ENCODE results near the gene PTDSS2.

PTDSS2 gene

DNA sequence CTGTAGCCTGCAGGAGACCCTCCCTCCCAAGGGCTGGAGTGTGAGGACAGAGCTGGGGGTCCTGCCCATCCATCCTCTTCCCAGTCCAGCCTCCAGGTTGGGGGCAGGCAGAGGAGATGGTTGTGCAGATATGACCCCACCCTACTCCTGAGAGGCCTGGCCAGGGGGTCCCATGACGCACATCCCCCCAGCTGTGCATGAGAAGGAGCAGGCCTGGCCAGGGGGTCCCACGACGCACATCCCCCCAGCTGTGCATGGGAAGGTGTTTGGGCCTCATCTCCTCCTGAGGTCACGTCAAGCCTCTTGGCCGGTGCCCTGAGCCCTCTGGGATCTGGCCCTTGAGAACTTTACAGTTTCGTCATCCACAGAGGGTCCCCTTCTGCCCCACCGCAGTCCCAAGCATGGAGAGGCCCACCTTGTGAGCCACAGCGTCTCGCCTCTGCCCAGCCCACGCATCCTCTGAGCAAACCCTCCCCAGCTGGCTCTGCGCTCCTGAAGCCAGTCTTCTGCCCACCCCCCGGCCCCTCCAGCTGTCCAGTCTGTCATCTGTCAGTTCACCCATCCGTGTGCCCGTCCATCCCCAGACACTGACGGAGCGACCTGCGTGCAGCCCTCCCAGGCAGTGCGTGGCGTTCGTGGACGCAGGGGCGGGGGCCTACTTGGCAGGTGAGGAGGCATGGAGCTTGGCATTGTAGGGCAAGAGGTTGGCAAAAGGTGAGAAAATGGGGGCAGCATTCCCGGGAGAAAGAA is 10.6 kb upstream of the PTDSS2 start:
- WGBS (ENCODE audit: insufficient coverage), result 93% methylated on average over 23 of the region's 23 CpGs
- DNase-seq, result no peak
- POLR2A ChIA-PET, result no interaction called here
- H3K4me3 ChIP-seq (ENCODE audit: control insufficient read depth in 1 of 7, extremely low read depth in 1 of 7, insufficient read depth in 4 of 7, low read depth in 2 of 7, low read length in 6 of 7), result no peak overlapping the region
- peaks cover 0 to 10% (median 6%) of the 10 kb centered on the region in 4 experiments for H3K4me1 ChIP-seq (ENCODE audit: control extremely low read depth in 1 of 4, control insufficient read depth in 4 of 4, insufficient read depth in 4 of 4, low read length in 3 of 4)
- CTCF ChIA-PET, result interaction anchor here (1.2 to 1.7 kb wide), 3 partner anchors 10 to 134 kb away, joined by 3 to 5 read pairs (median 3); no protein-coding TSS in a partner anchor
- H3K36me3 ChIP-seq (ENCODE audit: control insufficient read depth in 4 of 4, insufficient read depth in 4 of 4, low read length in 3 of 4), result no peaks in the 10 kb centered on the region
- peaks cover 0 to 5% (median 0%) of the 10 kb centered on the region in 5 experiments for H3K27me3 ChIP-seq (replicated peaks in 2 of 5; ENCODE audit: control insufficient read depth in 4 of 5, insufficient read depth in 5 of 5, low read length in 4 of 5)
- H3K27ac ChIP-seq (ENCODE audit: insufficient read depth in 1 of 2, low read depth in 1 of 2, low read length in 2 of 2, poor library complexity in 1 of 2, severe bottlenecking in 2 of 2), result no peak overlapping the region
- no peaks in the 10 kb centered on the region for H3K9me3 ChIP-seq (ENCODE audit: control extremely low read depth in 1 of 5, control insufficient read depth in 4 of 5, insufficient read depth in 2 of 5, low read depth in 1 of 5, low read length in 4 of 5)

DNA sequence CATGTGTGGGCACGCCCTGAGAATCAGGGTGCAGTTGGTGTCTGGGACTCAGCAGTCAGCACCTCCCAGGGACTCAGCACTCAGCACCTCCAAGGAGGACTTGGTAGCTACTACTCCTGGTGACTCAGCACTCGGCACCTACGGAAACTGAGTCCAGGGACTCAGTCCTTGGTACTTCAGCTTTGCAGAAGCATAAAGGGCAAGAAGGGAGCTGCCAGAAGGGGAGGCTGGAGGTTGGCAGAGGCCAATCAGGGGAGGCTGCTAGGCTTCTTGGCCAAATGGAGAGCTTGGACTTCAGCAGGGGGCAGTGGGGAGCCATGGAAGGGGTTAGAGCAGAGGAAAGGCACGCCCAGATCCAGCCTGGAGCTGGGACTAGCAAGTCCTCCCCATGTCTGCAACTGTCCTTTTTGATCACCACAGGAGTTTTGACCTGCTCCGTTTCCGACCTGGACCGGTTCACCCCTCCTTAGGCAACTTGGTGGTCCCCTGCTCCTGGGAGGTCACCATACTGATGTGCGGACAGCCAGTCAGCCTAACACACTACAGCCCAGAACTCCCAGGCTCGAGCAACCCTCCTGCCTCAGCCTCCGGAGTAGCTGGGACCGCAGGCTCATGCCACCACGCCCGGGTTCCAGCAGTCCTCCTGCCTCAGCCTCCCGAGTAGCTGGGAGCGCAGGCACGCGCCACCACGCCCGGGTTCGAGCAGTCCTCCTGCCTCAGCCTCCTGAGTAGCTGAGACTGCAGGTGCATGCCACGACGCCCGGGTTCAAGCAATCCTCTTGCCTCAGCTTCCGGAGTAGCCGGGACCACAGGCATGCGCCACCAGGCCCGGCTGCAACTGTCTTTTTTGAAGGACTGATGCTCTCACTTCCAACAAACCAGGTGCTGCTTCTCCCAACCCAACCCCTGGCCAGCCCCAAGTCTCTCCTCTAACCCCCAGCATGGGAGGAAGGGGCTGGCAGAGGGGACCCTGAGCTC is 9.7 kb upstream of the PTDSS2 start:
- 97% methylated on average over 27 of the region's 27 CpGs for WGBS (ENCODE audit: insufficient coverage)
- Histone ChIP-seq H3K9me3 (ENCODE audit: control extremely low read depth in 1 of 5, control insufficient read depth in 4 of 5, insufficient read depth in 2 of 5, low read depth in 1 of 5, low read length in 4 of 5) (no peaks in the 10 kb centered on the region), H3K4me1 (ENCODE audit: control extremely low read depth in 1 of 4, control insufficient read depth in 4 of 4, insufficient read depth in 4 of 4, low read length in 3 of 4) (peaks cover 0 to 10% (median 6%) of the 10 kb centered on the region in 4 experiments), H3K27me3 (replicated peaks in 2 of 5; ENCODE audit: control insufficient read depth in 4 of 5, insufficient read depth in 5 of 5, low read length in 4 of 5) (peaks cover 0 to 6% (median 0%) of the 10 kb centered on the region in 5 experiments), H3K4me3 (ENCODE audit: control insufficient read depth in 1 of 7, extremely low read depth in 1 of 7, insufficient read depth in 4 of 7, low read depth in 2 of 7, low read length in 6 of 7) (no peak overlapping the region), H3K36me3 (ENCODE audit: control insufficient read depth in 4 of 4, insufficient read depth in 4 of 4, low read length in 3 of 4) (no peaks in the 10 kb centered on the region), H3K27ac (ENCODE audit: insufficient read depth in 1 of 2, low read depth in 1 of 2, low read length in 2 of 2, poor library complexity in 1 of 2, severe bottlenecking in 2 of 2) (no peak overlapping the region)
- ChIA-PET CTCF (interaction anchor here (1.2 to 1.7 kb wide), 3 partner anchors 9 to 135 kb away, joined by 3 to 5 read pairs (median 3); no protein-coding TSS in a partner anchor), POLR2A (interaction anchor here (0.6 kb wide), 1 partner anchor 10 kb away, joined by 3 read pairs; the partner anchor contains the start of gene PTDSS2)
- DNase-seq, result no peak

DNA sequence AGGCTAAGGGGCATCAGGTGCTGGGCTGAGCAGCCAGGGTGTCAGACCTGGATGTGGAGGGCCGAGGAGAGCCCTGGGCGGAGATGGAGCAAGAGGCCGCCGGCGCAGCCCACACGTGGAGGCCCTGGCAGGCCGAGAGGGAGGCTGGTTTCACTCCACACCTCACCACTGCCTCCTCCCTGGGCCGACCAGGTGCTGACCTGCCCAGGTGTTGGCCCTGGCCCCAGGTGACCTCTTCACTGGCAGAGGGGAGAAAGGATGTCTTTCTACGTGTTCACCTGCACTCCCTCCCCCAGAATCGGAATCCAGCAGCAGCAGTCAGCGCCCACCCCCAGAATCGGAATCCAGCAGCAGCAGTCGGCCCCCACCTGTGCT is 9.0 kb upstream of the PTDSS2 start:
- 79% methylated on average over 8 of the region's 13 CpGs for WGBS (ENCODE audit: insufficient coverage)
- peaks cover 0 to 10% (median 6%) of the 10 kb centered on the region in 4 experiments for H3K4me1 ChIP-seq (ENCODE audit: control extremely low read depth in 1 of 4, control insufficient read depth in 4 of 4, insufficient read depth in 4 of 4, low read length in 3 of 4)
- H3K27me3 ChIP-seq (replicated peaks in 2 of 5; ENCODE audit: control insufficient read depth in 4 of 5, insufficient read depth in 5 of 5, low read length in 4 of 5), result peaks cover 0 to 6% (median 0%) of the 10 kb centered on the region in 5 experiments
- POLR2A ChIA-PET, result no interaction called here
- no peaks in the 10 kb centered on the region for H3K9me3 ChIP-seq (ENCODE audit: control extremely low read depth in 1 of 5, control insufficient read depth in 4 of 5, insufficient read depth in 2 of 5, low read depth in 1 of 5, low read length in 4 of 5)
- no peak overlapping the region for H3K4me3 ChIP-seq (ENCODE audit: control insufficient read depth in 1 of 7, extremely low read depth in 1 of 7, insufficient read depth in 4 of 7, low read depth in 2 of 7, low read length in 6 of 7)
- CTCF ChIA-PET, result no interaction called here
- H3K36me3 ChIP-seq (ENCODE audit: control insufficient read depth in 4 of 4, insufficient read depth in 4 of 4, low read length in 3 of 4), result no peaks in the 10 kb centered on the region
- H3K27ac ChIP-seq (ENCODE audit: insufficient read depth in 1 of 2, low read depth in 1 of 2, low read length in 2 of 2, poor library complexity in 1 of 2, severe bottlenecking in 2 of 2), result no peak overlapping the region
- DNase-seq, result no peak

DNA sequence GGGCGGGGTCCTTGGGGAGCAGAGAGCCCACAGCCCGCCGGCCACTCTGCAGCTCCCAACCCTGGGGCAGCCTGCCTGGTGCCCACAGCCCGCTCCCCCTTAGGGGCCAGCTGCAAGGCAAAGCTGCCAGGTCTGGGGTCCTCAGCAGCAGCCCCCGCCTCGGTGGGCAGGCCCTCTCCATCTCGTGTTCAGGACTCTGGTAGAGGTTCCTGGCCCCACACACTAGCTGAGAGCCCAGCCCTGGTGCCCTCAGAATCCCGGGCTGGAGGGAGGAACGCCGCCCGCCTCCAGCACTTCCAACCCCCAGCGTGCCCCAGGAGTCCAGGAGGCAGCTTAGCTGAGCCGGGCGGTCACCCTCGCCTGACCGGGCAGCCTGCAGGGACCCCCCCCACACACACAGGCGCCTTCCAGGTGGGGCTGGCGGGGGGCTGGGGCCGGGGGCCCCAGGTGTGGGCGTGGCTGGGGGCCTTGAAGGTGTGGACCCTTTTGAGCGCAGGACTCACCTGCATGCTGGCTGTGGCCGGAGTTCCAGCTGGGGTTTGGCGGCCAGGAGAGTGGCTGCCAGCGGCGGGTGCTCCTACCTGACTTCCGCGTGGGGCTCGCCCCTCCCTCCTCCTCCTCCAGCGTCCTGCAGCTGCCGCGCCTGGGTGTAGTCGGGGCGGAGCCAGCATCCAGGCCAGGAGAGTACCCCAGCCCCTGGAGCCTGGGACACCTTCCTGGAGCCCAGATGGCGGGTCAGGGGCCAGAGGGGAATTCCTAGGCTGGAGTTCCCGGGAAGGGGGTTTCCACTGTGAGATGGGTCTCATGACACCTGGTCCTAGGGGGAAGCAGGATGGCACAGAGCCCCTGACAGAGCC is 8.4 kb upstream of the PTDSS2 start, which contains the start of gene ANO9:
ANO9 (minus strand) TSS at position 594 of the 857 bp plus-strand sequence; CDS start at position 509, 85 bp downstream.
- DNase-seq, result peak; percentile 8 to 68 (median 67)
- ChIA-PET POLR2A (no interaction called here), CTCF (interaction anchor here (0.8 to 1.5 kb wide), 2 partner anchors 15 to 60 kb away, joined by 3 read pairs; no protein-coding TSS in a partner anchor)
- Histone ChIP-seq H3K27me3 (replicated peaks in 2 of 5; ENCODE audit: control insufficient read depth in 4 of 5, insufficient read depth in 5 of 5, low read length in 4 of 5) (peaks cover 0 to 6% (median 0%) of the 10 kb centered on the region in 5 experiments), H3K9me3 (ENCODE audit: control extremely low read depth in 1 of 5, control insufficient read depth in 4 of 5, insufficient read depth in 2 of 5, low read depth in 1 of 5, low read length in 4 of 5) (no peaks in the 10 kb centered on the region), H3K4me3 (ENCODE audit: control insufficient read depth in 1 of 7, extremely low read depth in 1 of 7, insufficient read depth in 4 of 7, low read depth in 2 of 7, low read length in 6 of 7) (peak within 1 kb of the TSS in 4 of 7 experiments; percentile 7 to 71 (median 22)), H3K27ac (ENCODE audit: insufficient read depth in 1 of 2, low read depth in 1 of 2, low read length in 2 of 2, poor library complexity in 1 of 2, severe bottlenecking in 2 of 2) (no peak within 1 kb of the TSS), H3K36me3 (ENCODE audit: control insufficient read depth in 4 of 4, insufficient read depth in 4 of 4, low read length in 3 of 4) (no peaks in the 10 kb centered on the region), H3K4me1 (ENCODE audit: control extremely low read depth in 1 of 4, control insufficient read depth in 4 of 4, insufficient read depth in 4 of 4, low read length in 3 of 4) (peaks cover 0 to 10% (median 6%) of the 10 kb centered on the region in 4 experiments)
- 21% methylated on average over 24 of the region's 35 CpGs for WGBS (ENCODE audit: insufficient coverage)

DNA sequence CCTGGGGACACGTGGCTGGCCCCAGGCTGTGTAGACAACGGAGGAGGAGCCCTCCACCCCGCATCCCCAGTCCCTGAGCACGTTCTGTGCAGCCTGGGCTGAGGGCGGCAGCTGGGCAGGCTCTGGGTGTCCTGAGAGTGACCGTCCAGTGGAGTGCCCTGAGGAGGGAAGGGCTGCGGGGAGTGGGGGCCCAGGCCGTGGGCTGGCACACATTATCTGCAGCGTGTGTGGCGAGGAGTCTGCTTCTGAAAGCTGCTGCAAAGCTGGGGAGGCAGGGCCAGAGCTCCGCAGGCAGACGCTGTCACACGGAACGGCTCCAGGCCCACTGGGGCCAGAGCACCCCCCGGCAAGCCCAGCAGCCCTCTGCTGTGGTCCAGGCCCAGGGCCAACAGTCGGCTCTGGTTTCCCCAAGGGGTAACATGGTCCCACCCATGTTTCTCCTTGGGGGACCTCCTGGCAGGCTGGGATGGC is 7.4 kb upstream of the PTDSS2 start:
- H3K9me3 ChIP-seq (ENCODE audit: control extremely low read depth in 1 of 5, control insufficient read depth in 4 of 5, insufficient read depth in 2 of 5, low read depth in 1 of 5, low read length in 4 of 5), result no peaks in the 10 kb centered on the region
- WGBS (ENCODE audit: insufficient coverage), result 83% methylated on average over 14 of the region's 16 CpGs
- H3K27me3 ChIP-seq (replicated peaks in 2 of 5; ENCODE audit: control insufficient read depth in 4 of 5, insufficient read depth in 5 of 5, low read length in 4 of 5), result peaks cover 0 to 6% (median 0%) of the 10 kb centered on the region in 5 experiments
- H3K4me1 ChIP-seq (ENCODE audit: control extremely low read depth in 1 of 4, control insufficient read depth in 4 of 4, insufficient read depth in 4 of 4, low read length in 3 of 4), result peaks cover 0 to 10% (median 6%) of the 10 kb centered on the region in 4 experiments
- DNase-seq, result no peak
- ChIA-PET POLR2A (no interaction called here), CTCF (interaction anchor here (1.2 to 1.6 kb wide), 3 partner anchors 46 to 138 kb away, joined by 3 to 4 read pairs (median 3); no protein-coding TSS in a partner anchor)
- H3K27ac ChIP-seq (ENCODE audit: insufficient read depth in 1 of 2, low read depth in 1 of 2, low read length in 2 of 2, poor library complexity in 1 of 2, severe bottlenecking in 2 of 2), result no peak overlapping the region
- H3K36me3 ChIP-seq (ENCODE audit: control insufficient read depth in 4 of 4, insufficient read depth in 4 of 4, low read length in 3 of 4), result no peaks in the 10 kb centered on the region
- H3K4me3 ChIP-seq (ENCODE audit: control insufficient read depth in 1 of 7, extremely low read depth in 1 of 7, insufficient read depth in 4 of 7, low read depth in 2 of 7, low read length in 6 of 7), result no peak overlapping the region

DNA sequence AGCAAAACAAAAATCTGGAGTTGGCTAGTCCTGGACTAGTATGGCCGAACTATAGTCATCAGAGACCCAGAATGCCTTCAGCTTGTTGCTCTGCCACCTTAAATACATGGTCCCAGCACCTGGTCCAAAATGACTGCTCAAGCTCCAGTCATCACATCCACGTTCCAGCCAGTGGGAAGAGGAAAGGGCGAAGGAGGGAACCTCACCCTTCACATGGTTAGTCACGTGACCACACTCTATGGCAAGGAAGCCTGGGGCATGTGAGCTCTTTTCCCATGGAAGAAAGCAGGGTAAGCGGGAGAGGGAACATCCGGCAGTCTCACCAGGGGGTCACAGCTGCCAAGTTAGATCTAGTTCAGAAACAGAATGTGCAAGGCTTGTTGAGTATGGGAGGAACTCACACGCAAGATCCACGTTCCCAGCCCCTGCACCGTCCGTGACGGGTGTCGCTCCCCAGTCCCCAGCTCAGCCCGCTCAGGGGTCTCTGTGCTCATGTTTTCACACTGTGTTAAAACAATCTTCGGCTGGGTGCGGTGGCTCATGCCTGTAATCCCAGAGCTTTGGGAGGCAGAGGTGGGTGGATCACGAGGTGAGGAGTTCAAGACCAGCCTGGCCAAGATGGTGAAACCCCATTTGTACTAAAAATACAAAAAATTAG is 6.4 kb upstream of the PTDSS2 start:
- no peak for DNase-seq
- WGBS (ENCODE audit: insufficient coverage), result 84% methylated on average over 16 of the region's 16 CpGs
- H3K4me3 ChIP-seq (ENCODE audit: control insufficient read depth in 1 of 7, extremely low read depth in 1 of 7, insufficient read depth in 4 of 7, low read depth in 2 of 7, low read length in 6 of 7), result no peak overlapping the region
- ChIA-PET CTCF (interaction anchor here (1.1 to 1.7 kb wide), 4 partner anchors 36 to 139 kb away, joined by 3 to 4 read pairs (median 4); no protein-coding TSS in a partner anchor), POLR2A (interaction anchor here (0.6 kb wide), 1 partner anchor 31 kb away, joined by 4 read pairs; no protein-coding TSS in a partner anchor)
- H3K4me1 ChIP-seq (ENCODE audit: control extremely low read depth in 1 of 4, control insufficient read depth in 4 of 4, insufficient read depth in 4 of 4, low read length in 3 of 4), result peaks cover 0 to 14% (median 10%) of the 10 kb centered on the region in 4 experiments
- peaks cover 0 to 6% (median 0%) of the 10 kb centered on the region in 5 experiments for H3K27me3 ChIP-seq (replicated peaks in 2 of 5; ENCODE audit: control insufficient read depth in 4 of 5, insufficient read depth in 5 of 5, low read length in 4 of 5)
- no peaks in the 10 kb centered on the region for H3K9me3 ChIP-seq (ENCODE audit: control extremely low read depth in 1 of 5, control insufficient read depth in 4 of 5, insufficient read depth in 2 of 5, low read depth in 1 of 5, low read length in 4 of 5)
- no peaks in the 10 kb centered on the region for H3K36me3 ChIP-seq (ENCODE audit: control insufficient read depth in 4 of 4, insufficient read depth in 4 of 4, low read length in 3 of 4)
- H3K27ac ChIP-seq (ENCODE audit: insufficient read depth in 1 of 2, low read depth in 1 of 2, low read length in 2 of 2, poor library complexity in 1 of 2, severe bottlenecking in 2 of 2), result no peak overlapping the region
